Sigmoid colon (tissue), 4 donors: ENCODE results near the gene RGS7.

Experiments used
- EP300 ChIP-seq, 4 donors: sonication (generic); formaldehyde crosslinking; IDR thresholded peaks; one replicate each; pipeline ENCODE4 v1.6.1; 2017; ENCODE audit warnings: antibody characterized with exemption in 4 of 4
- POLR2A ChIP-seq, 2 donors: fragments of 450-650 bp; IDR thresholded peaks; one replicate each; pipeline ENCODE4 v1.6.1; 2016; ENCODE audit warnings: antibody characterized with exemption in 2 of 2, mild to moderate bottlenecking in 2 of 2, moderate library complexity in 2 of 2

DNA sequence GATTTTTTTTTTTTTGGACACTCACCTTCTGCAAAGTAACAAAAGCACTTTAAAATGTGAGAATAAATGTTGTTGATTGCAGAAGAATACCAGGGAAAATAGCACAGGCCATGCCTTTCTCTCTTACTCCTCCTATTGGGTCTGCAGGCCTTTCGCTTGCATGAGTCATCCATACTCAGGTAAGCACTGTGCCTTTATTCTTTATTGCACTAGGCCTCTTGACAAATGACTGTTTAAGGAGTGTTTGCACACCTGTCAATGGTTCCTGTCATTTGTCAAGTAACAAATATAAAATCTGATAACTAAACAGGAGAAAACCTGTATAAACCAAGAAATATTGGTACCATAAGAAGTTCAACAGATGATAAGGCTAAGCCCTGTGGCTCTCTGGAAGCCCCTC, 106.5 kb downstream of the RGS7 start:
- TF ChIP-seq POLR2A (IDR thresholded peaks at IDR 0.05), result no peak
- no peak for TF ChIP-seq EP300 (IDR thresholded peaks at IDR 0.05)
